Measurements from ENCODE around the gene DACT2. TPM values are rescaled to one million over a fixed set of nuclear protein-coding genes. Genes with fewer than 3 reads are reported as not detected.

Gene DACT2
- total RNA-seq, 4 donors from 2014 or later, result 0.38 TPM; not detected in 3

DNA sequence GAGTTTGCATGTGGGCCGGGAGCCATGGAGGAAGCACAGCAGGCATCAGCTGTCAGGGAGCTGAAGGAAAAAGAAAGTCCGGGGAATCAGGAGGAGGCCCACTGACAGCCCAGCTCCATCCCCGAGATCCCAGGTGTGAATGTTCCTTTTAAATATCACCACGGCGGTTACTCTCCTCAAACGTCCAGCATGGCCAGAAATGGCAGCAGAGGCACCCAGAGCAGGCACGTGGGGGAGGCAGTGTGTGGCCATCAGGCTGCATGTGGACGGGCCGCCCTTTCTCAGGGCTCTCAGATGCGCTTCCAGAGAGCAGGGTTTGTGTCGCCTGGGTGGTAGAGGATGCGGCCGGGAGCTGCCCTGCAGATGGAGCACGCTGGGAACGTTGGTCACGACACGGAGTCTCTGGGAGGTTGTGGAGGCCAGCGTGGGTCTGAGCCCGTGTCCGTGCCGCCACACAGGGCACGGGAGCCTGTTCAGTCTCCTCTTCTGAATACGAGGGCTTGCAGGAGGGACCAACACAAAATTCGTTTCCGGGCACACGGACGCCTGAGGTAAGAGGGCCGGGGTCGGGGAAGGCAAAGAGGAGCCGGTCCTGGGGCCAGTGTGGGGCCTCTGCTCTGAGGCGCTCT lies 45.3 kb upstream of the DACT2 start:
- TF ChIP-seq CTCF (IDR thresholded peaks at IDR 0.05; ENCODE audit: low read depth), result no peak

DNA sequence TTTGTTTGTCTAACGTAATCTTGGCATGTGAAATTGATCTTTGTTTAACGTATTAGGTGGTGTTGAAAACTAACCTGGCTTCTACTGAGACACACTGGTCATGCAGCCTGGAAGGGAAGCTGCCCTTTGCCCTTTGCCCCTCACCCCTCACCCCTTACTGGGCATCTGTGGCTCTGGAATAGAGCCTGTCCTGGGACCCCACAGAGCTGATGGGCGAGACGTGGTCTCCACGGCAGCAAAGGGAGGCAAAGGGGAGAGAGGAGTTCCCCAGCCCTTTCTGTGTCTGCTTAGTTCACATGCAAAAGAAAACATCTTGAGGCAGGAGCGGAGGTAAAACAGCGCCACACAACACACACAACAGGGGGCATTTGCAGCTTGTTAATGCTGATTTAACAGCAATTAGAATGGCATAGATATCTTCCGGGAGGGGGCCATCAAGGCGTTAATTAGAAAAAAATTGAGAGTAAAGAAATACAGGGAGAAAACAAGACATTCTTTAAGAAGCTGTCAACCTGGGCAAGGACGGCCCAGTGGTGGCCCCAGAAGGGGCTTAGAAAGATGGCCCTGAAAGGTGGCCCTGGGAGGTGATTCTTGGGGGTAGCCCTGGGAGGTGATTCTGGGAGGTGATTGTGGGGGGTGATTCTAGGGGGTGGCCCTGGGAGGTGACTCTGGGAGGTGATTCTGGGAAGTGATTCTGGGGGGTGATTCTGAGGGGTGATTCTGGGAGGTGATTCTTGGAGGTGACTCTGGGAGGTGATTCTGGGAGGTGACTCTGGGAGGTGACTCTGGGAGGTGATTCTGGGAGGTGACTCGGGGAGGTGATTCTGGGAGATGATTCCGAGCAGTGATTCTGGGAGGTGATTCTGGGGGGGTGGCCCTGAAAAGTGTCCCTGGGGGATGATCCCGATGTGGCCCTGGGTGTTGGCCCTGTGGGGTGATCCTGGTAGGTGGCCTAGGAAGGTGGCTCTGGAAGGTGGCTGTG lies 44.5 kb upstream of the DACT2 start:
- no peak for TF ChIP-seq CTCF (IDR thresholded peaks at IDR 0.05; ENCODE audit: low read depth)

DNA sequence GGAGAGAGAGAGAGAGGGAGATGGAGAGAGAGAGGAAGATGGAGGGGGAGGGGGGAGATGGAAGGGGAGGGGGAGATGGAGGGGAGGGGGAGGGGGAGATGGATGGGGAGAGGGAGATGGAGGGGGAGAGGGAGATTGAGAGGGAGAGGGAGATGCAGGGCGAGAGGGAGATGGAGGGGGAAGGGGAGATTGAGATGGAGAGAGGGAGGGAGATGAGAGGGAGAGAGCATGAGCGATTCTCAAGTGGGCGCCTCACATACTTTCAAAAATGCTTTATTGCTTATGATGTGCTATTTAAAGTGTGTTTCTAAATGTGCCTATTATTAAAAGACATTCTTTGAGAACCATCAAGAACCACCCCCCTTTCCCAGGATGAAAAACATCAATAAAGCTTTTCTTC lies 43.7 kb upstream of the DACT2 start:
- TF ChIP-seq CTCF (IDR thresholded peaks at IDR 0.05; ENCODE audit: low read depth), result no peak

- TF ChIP-seq CTCF (IDR thresholded peaks at IDR 0.05; ENCODE audit: low read depth), result no peak
Measured at GRCh38 chr6:168362276-168362990, 42.9 kb upstream of the DACT2 start.

- no peak for TF ChIP-seq CTCF (IDR thresholded peaks at IDR 0.05; ENCODE audit: low read depth)
Measured at GRCh38 chr6:168361766-168362165, 42.2 kb upstream of the DACT2 start.

GRCh38 chr6:168359794-168360193 lies 40.2 kb upstream of the DACT2 start:
- no peak for TF ChIP-seq CTCF (IDR thresholded peaks at IDR 0.05; ENCODE audit: low read depth)
